CD4-positive, CD25-positive, alpha-beta regulatory T cell (primary cell): Measurements from ENCODE around the gene BPTF. TPM values are rescaled to one million over a fixed set of nuclear protein-coding genes. Genes with fewer than 3 reads are reported as not detected.
"Not testable (repeated sequence)": the region's sequence is repeated elsewhere in the genome, so short reads cannot be mapped to it uniquely, and the experiment has no call there.

Source experiments
- ATAC-seq, 2 donors: fragments of 150-1000 bp; cut with Tn5 transposase; one replicate each; pipeline ENCODE4 v1.10.0; 2021; ENCODE audit warnings: low read depth in 2 of 2, moderate number of reproducible peaks in 2 of 2, moderate library complexity in 1 of 2
- DNase-seq, 3 donors: peaks; one replicate each; pipeline versions ENCODE4 v3.0.0 to v3.0.0-alpha.2; 2012 to 2022; ENCODE audit warnings: mixed read lengths in 1 of 3
- H3K27ac ChIP-seq: one replicate; pipeline ENCODE4 v1.7.0; 2013; ENCODE audit warnings: mild to moderate bottlenecking, low read length; ENCODE audit not compliant: insufficient read depth, poor library complexity, severe bottlenecking
- H3K27me3 ChIP-seq: one replicate; pipeline ENCODE4 v1.7.0; 2013; ENCODE audit warnings: low read length; ENCODE audit not compliant: control insufficient read depth, insufficient read depth
- H3K36me3 ChIP-seq: one replicate; pipeline ENCODE4 v1.7.0; 2013; ENCODE audit warnings: mild to moderate bottlenecking, low read length, moderate library complexity; ENCODE audit not compliant: control insufficient read depth, insufficient read depth
- H3K4me1 ChIP-seq: 2 replicates; pipeline ENCODE4 v1.7.0; 2013; ENCODE audit warnings: mild to moderate bottlenecking, low read length; ENCODE audit not compliant: insufficient read depth, control insufficient read depth, poor library complexity, severe bottlenecking
- H3K4me3 ChIP-seq: one replicate; pipeline ENCODE4 v1.7.0; 2013; ENCODE audit warnings: low read depth, mild to moderate bottlenecking, low read length, moderate library complexity
- H3K9me3 ChIP-seq, 2 experiments: 1 replicate in 1 of 2; 2 replicates in 1 of 2; pipeline ENCODE4 v1.7.0; 2013; ENCODE audit warnings: low read length in 2 of 2, mild to moderate bottlenecking in 1 of 2, moderate library complexity in 1 of 2; ENCODE audit not compliant: control insufficient read depth in 2 of 2
- H3K27ac Mint-ChIP-seq, 3 donors: one replicate each; pipeline ENCODE4 v1.8.0; 2020 to 2022; ENCODE audit warnings: mild to moderate bottlenecking in 3 of 3, mixed read lengths in 3 of 3, moderate library complexity in 2 of 3
- H3K27me3 Mint-ChIP-seq: one replicate; pipeline ENCODE4 v1.8.0; 2022; ENCODE audit warnings: mild to moderate bottlenecking, mixed read lengths
- H3K36me3 Mint-ChIP-seq: one replicate; pipeline ENCODE4 v1.8.0; 2020; ENCODE audit warnings: mixed read lengths
- H3K4me1 Mint-ChIP-seq, 4 donors: one replicate each; pipeline ENCODE4 v1.8.0; 2020 to 2022; ENCODE audit warnings: mixed read lengths in 4 of 4, mild to moderate bottlenecking in 1 of 4
- H3K4me3 Mint-ChIP-seq, 4 donors: one replicate each; pipeline ENCODE4 v1.8.0; 2020 to 2022; ENCODE audit warnings: mild to moderate bottlenecking in 4 of 4, mixed read lengths in 4 of 4, moderate library complexity in 3 of 4
- H3K9me3 Mint-ChIP-seq, 7 donors: one replicate each; pipeline ENCODE4 v1.8.0; 2020 to 2022; ENCODE audit warnings: mixed read lengths in 7 of 7, mild to moderate bottlenecking in 3 of 7, moderate library complexity in 2 of 7
- polyA plus RNA-seq, 4 donors: library from polyadenylated mRNA; unstranded; fragments of 300-500 nt; fragmentation: Illumina TruSeq; gene quantifications; one replicate each; pipeline ENCODE4 v1.2.3, GENCODE V29; 2021
- total RNA-seq: library from RNA; stranded (reverse); gene quantifications from one replicate; pipeline ENCODE4 v1.2.3, GENCODE V29; 2022

Gene BPTF
- total and polyA plus RNA-seq, 5 donors from 2014 or later, result 7.5 to 157 (median 13.0) TPM

- Histone ChIP-seq H3K9me3 (no peaks in the 10 kb centered on the region), H3K27me3 (no peaks in the 10 kb centered on the region), H3K36me3 (no peaks in the 10 kb centered on the region), H3K4me3 (no peak overlapping the region), H3K27ac (no peak overlapping the region), H3K4me1 (no peaks in the 10 kb centered on the region)
- H3K9me3 Mint-ChIP-seq, result no peaks in the 10 kb centered on the region
- no peak overlapping the region for H3K27ac Mint-ChIP-seq
- H3K36me3 Mint-ChIP-seq, result no peaks in the 10 kb centered on the region
- H3K4me3 Mint-ChIP-seq, result no peak overlapping the region
- H3K27me3 Mint-ChIP-seq, result peaks cover 8% of the 10 kb centered on the region
- DNase-seq (no peak), ATAC-seq (no peak)
- H3K4me1 Mint-ChIP-seq, result no peaks in the 10 kb centered on the region
Observed at GRCh38 chr17:67810464-67810863, 14.8 kb upstream of the BPTF start.

- not testable (repeated sequence) for H3K36me3 ChIP-seq, H3K4me1 Mint-ChIP-seq, H3K9me3 ChIP-seq, H3K36me3 Mint-ChIP-seq, H3K4me1 ChIP-seq, H3K4me3 Mint-ChIP-seq, H3K27ac ChIP-seq, H3K27me3 ChIP-seq, H3K4me3 ChIP-seq, H3K9me3 Mint-ChIP-seq, ATAC-seq, H3K27ac Mint-ChIP-seq, DNase-seq
- peaks cover 13% of the 10 kb centered on the region for H3K27me3 Mint-ChIP-seq
Observed at GRCh38 chr17:67812380-67812779, 12.9 kb upstream of the BPTF start.

GRCh38 chr17:67813803-67814180, 11.5 kb upstream of the BPTF start:
- no peaks in the 10 kb centered on the region for H3K9me3 ChIP-seq
- Mint-ChIP-seq H3K36me3 (no peaks in the 10 kb centered on the region), H3K4me3 (no peak overlapping the region), H3K9me3 (no peaks in the 10 kb centered on the region), H3K27me3 (peaks cover 22% of the 10 kb centered on the region), H3K27ac (no peak overlapping the region), H3K4me1 (no peaks in the 10 kb centered on the region)
- ATAC-seq, result no peak
- no peaks in the 10 kb centered on the region for H3K36me3 ChIP-seq
- no peak for DNase-seq
- H3K4me1 ChIP-seq, result no peaks in the 10 kb centered on the region
- H3K27me3 ChIP-seq, result no peaks in the 10 kb centered on the region
- no peak overlapping the region for H3K27ac ChIP-seq
- no peak overlapping the region for H3K4me3 ChIP-seq

GRCh38 chr17:67818110-67819002, 6.9 kb upstream of the BPTF start:
- Histone ChIP-seq H3K4me1 (no peaks in the 10 kb centered on the region), H3K9me3 (no peaks in the 10 kb centered on the region), H3K27me3 (no peaks in the 10 kb centered on the region), H3K4me3 (no peak overlapping the region), H3K36me3 (no peaks in the 10 kb centered on the region), H3K27ac (no peak overlapping the region)
- Mint-ChIP-seq H3K4me1 (no peaks in the 10 kb centered on the region), H3K4me3 (no peak overlapping the region), H3K27me3 (peaks cover 50% of the 10 kb centered on the region), H3K36me3 (no peaks in the 10 kb centered on the region), H3K27ac (no peak overlapping the region), H3K9me3 (peaks cover 0 to 1% (median 0%) of the 10 kb centered on the region in 7 donors)
- peak in 1 of 2 donors; percentile 22 for ATAC-seq
- DNase-seq, result no peak

- Histone ChIP-seq H3K27me3 (no peaks in the 10 kb centered on the region), H3K4me1 (peaks cover 4% of the 10 kb centered on the region), H3K36me3 (no peaks in the 10 kb centered on the region), H3K27ac (no peak overlapping the region), H3K4me3 (no peak overlapping the region), H3K9me3 (no peaks in the 10 kb centered on the region)
- Mint-ChIP-seq H3K4me3 (no peak overlapping the region), H3K4me1 (peaks cover 0 to 6% (median 2%) of the 10 kb centered on the region in 4 donors), H3K9me3 (peaks cover 0 to 1% (median 0%) of the 10 kb centered on the region in 7 donors), H3K27me3 (peaks cover 55% of the 10 kb centered on the region), H3K36me3 (no peaks in the 10 kb centered on the region), H3K27ac (no peak overlapping the region)
- ATAC-seq (no peak), DNase-seq (no peak)
Observed at GRCh38 chr17:67819722-67820121, 5.6 kb upstream of the BPTF start.

GRCh38 chr17:67821871-67822367, 3.4 kb upstream of the BPTF start:
- Mint-ChIP-seq H3K9me3 (peaks cover 0 to 2% (median 0%) of the 10 kb centered on the region in 7 donors), H3K4me1 (peaks cover 0 to 12% (median 4%) of the 10 kb centered on the region in 4 donors), H3K4me3 (no peak overlapping the region), H3K27me3 (peaks cover 58% of the 10 kb centered on the region), H3K36me3 (no peaks in the 10 kb centered on the region), H3K27ac (no peak overlapping the region)
- Histone ChIP-seq H3K4me3 (no peak overlapping the region), H3K4me1 (peaks cover 10% of the 10 kb centered on the region), H3K27me3 (no peaks in the 10 kb centered on the region), H3K27ac (no peak overlapping the region), H3K9me3 (no peaks in the 10 kb centered on the region), H3K36me3 (no peaks in the 10 kb centered on the region)
- ATAC-seq (no peak), DNase-seq (no peak)

- not testable (repeated sequence) for H3K36me3 Mint-ChIP-seq, H3K9me3 Mint-ChIP-seq, H3K36me3 ChIP-seq, H3K9me3 ChIP-seq, H3K27me3 ChIP-seq
- ATAC-seq (peak; percentile 56 to 57), DNase-seq (peak; percentile 49 to 78 (median 70))
- Mint-ChIP-seq H3K4me1 (peaks cover 15 to 49% (median 36%) of the 10 kb centered on the region in 4 donors), H3K27me3 (peaks cover 33% of the 10 kb centered on the region), H3K27ac (peak overlapping the region; percentile 91 to 98 (median 94)), H3K4me3 (peak overlapping the region; percentile 98 to 100 (median 98))
- peak overlapping the region; percentile 73 for H3K27ac ChIP-seq
- H3K4me3 ChIP-seq, result peak overlapping the region; percentile 86
- peaks cover 47% of the 10 kb centered on the region for H3K4me1 ChIP-seq
Observed at GRCh38 chr17:67825627-67826601, 611 bp downstream of the BPTF start.
